Gastrocnemius medialis (tissue), 4 donors: ENCODE measurements around the gene YWHAH.

Source experiments
- CTCF ChIP-seq, 5 experiments: fragments of 450-650 bp in 3 of 5; fragments of 200-600 bp in 2 of 5; sonication (generic) in 2 of 5; IDR thresholded peaks in 4 of 5; conservative IDR thresholded peaks in 1 of 5; 1 replicate in 4 of 5; 2 replicates in 1 of 5; pipeline ENCODE4 v1.5.1; 2016 to 2019; ENCODE audit warnings: antibody characterized with exemption in 5 of 5, mild to moderate bottlenecking in 3 of 5, moderate library complexity in 3 of 5
- POLR2A ChIP-seq, 2 donors: fragments of 450-650 bp; IDR thresholded peaks; one replicate each; pipeline ENCODE4 v1.6.1; 2017; ENCODE audit warnings: antibody characterized with exemption in 2 of 2, mild to moderate bottlenecking in 2 of 2, moderate library complexity in 2 of 2

DNA sequence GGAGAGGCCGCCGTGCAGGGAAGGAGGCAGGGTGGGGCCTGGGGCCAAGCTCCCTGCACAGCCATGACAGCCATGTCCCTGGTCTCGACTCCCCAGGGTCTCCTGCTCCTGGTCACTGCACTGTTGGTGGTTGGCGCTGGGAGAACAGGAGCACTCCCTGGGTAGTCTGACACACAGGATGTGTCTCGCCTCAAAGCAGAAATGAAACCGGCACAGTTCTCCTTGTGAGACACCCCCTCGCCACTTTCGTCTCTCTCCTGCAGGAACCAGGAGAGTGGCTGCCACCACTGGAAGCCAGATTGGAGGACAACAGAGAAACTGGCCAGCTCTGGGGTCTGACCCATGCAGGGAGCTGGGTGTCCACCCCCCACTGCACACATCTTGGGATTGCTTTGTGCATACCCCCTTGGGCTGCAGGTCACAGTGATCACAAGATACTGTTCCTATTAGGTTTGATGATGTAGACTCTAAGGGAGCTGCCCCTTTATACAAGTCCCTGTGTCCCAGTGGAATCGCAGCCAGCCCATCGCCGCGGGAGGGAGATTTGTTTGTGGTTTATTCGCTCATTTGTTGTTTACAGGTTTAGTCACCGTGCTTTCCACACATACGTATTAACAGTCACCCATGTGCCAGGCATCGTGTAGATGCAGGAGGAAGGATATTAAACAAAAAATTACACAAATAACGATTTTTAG lies 27.0 kb upstream of the YWHAH start:
- TF ChIP-seq CTCF (IDR thresholded peaks at IDR 0.05 in 4 of 5, conservative IDR thresholded peaks at IDR 0.05 in 1 of 5) (no peak), POLR2A (IDR thresholded peaks at IDR 0.05) (no peak)
